OCI-M1 (cell line): ENCODE data around the gene CDC37.

Source experiments
- DNase-seq: peaks from one replicate; lab custom pipeline; 2025; lab: John Stamatoyannopoulos, UW

Gene CDC37

DNA sequence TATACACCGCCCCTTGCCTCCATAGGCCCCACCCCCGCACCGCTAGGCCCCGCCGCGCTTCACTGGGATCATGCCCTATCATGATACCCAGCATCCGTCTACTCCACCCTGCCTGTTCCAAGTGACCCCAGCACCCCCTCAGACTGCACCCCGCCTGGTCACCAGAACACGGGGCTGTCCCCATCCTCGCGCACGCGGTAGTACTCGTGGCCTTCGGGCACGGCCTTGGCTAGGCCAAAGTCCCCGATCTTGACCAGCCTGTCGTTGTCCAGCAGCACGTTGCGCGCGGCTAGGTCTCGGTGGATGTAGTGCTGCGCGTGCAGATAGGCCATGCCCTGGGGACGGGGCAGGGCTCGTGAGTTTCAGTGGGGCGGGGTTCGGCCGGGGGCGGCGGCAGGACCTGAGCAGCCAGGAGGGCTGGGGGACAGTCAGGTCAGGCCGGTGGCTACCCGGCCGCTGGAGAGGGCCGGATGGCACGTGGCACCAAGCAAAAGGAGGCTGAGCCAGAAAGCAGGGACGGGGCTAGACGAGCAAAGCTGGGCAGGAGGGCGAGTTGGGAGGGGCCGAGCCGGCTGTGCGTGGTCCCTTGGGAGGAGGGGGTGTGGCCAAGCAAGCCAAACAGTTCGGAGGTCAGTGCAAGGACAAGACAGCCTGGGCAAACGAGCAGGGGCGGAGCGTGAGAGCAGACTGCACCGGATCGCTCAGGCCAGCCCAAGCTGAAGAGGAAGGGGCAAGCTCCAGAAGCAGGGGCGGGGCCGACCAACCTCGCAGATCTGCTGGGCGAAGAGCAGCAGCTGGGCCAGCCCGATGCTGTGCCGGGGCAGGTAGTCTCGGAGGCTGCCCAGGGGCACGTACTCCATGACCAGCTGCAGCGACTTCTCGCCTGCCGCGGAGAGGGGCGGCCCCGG lies 50.3 kb downstream of the CDC37 start:
- DNase-seq = no peak

DNA sequence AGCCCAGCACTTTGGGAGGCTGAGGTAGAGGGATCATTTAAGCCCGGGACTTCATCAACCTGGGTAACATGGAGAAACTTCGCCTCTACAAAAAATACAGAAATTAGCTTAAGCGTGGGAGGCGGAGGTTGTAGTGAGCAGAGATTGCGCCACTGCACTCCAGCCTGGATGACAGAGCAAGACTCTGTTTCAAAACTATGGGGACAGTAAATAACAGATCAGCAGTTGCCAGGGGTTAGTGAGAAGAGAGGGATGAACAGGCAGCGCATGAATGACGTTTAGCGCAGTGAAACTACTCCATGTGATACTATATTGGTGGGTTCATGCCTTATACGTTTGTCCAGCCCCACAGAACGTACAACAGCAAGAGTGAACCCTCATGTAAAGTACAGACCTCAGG lies 56.8 kb downstream of the CDC37 start:
- DNase-seq = peak; percentile 84

DNA sequence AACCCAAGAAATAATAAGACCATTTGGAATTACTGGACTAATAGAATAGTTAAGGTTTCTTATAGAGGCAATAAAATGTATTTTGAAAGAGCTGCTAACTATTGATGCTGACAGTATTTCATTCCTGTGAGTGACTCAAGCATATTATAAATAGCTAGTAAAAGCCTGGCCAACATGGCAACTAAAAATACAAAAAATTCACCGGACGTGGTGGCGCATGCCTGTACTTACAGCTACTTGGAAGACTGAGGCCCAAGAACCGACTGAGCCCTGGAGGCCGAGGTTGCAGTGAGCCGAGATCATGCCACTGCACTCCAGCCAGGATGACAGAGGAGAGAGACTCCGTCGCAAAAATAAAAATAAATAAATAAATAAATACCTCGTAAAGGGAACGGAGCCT lies 58.6 kb downstream of the CDC37 start:
- DNase-seq = no peak

DNA sequence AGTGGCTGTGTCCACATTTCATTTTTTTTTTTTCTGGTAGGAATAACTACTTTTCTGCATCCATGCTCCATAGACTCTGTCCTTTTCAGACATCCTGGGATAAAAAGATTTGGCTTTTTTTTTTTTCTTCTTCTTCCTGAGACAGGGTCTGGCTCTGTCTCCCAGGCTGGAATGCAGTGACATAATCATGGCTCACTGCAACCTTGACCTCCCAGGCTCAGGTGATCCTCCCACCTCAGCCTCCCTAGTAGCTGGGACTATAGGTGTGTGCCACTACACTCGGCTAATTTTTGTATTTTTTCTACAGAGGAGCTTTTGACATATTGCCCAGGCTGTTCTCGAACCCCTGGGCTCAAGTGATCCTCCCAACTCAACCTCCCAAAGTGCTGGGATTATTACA lies 59.8 kb downstream of the CDC37 start:
- no peak for DNase-seq
